Duodenal mucosa (tissue), 2 donors: Measurements from ENCODE around the gene BAG1.

ENCODE experiments used
- H3K27ac ChIP-seq: one replicate; pipeline ENCODE4 v1.7.0; 2013; ENCODE audit warnings: low read depth, low read length
- H3K27me3 ChIP-seq, 2 donors: one replicate each; pipeline ENCODE4 v1.7.0; 2013; ENCODE audit warnings: low read length in 2 of 2, control low read depth in 1 of 2; ENCODE audit not compliant: insufficient read depth in 2 of 2, control insufficient read depth in 1 of 2
- H3K36me3 ChIP-seq, 2 donors: one replicate each; pipeline ENCODE4 v1.7.0; 2013; ENCODE audit warnings: low read length in 2 of 2, control low read depth in 1 of 2; ENCODE audit not compliant: insufficient read depth in 2 of 2, control insufficient read depth in 1 of 2
- H3K4me1 ChIP-seq, 2 donors: one replicate each; pipeline ENCODE4 v1.7.0; 2013; ENCODE audit warnings: low read length in 2 of 2, control low read depth in 1 of 2; ENCODE audit not compliant: insufficient read depth in 2 of 2, control insufficient read depth in 1 of 2
- H3K4me3 ChIP-seq, 2 donors: one replicate each; pipeline ENCODE4 v1.7.0; 2013; ENCODE audit warnings: low read length in 2 of 2, low read depth in 1 of 2
- H3K9ac ChIP-seq, 2 donors: one replicate each; pipeline ENCODE4 v1.7.0; 2013; ENCODE audit warnings: low read length in 2 of 2, low read depth in 1 of 2
- H3K9me3 ChIP-seq, 2 donors: one replicate each; pipeline ENCODE4 v1.7.0; 2013; ENCODE audit warnings: low read length in 2 of 2, control low read depth in 1 of 2; ENCODE audit not compliant: control insufficient read depth in 1 of 2

The BAG1 gene

GRCh38 chr9:33233626-33234342 lies 30.7 kb downstream of the BAG1 start:
- H3K27me3 ChIP-seq: no peaks in the 10 kb centered on the region
- H3K9me3 ChIP-seq: no peaks in the 10 kb centered on the region
- H3K36me3 ChIP-seq: no peaks in the 10 kb centered on the region
- H3K9ac ChIP-seq: peak overlapping the region; percentile 22 to 62
- H3K4me1 ChIP-seq: peaks cover 15 to 36% of the 10 kb centered on the region in 2 donors
- H3K27ac ChIP-seq: peak overlapping the region; percentile 74
- no peak overlapping the region for H3K4me3 ChIP-seq

DNA sequence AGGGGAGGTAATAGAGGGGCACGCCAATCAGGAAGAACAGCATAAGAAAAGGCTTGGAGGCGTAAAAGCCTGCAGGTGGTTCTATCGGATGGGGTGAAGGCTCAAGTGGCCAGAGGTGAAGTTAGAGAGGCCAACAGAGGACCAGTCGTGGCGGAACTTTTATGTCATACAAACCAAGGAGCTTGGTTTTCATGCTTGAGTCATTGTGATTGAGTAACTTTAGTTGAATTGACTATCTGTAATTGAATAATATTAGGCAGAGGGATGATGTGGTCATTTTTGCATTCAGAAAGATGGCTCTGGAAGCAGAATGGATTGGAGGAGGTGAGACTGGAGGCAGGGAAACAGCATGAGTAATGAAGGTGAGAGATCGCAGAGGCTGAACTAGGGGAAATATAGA lies 31.7 kb downstream of the BAG1 start:
- Histone ChIP-seq H3K4me1 (peaks cover 15 to 38% of the 10 kb centered on the region in 2 donors), H3K27ac (no peak overlapping the region), H3K36me3 (no peaks in the 10 kb centered on the region), H3K4me3 (no peak overlapping the region), H3K27me3 (no peaks in the 10 kb centered on the region), H3K9ac (no peak overlapping the region), H3K9me3 (no peaks in the 10 kb centered on the region)

DNA sequence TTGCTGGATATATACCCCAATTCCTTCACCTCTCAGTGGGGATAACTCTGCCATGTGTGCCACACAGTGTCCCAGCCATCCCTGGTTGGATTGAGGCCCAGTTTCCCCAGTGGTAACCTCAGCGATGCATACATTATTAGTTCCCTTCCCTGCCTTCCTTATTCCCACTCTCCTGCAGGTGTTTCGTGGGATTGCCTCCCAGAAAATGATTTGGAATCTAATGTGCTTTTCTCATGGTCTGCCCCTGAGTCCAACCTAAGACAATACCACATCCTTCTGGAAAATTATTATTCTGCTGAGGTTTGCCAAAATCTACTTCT lies 32.9 kb downstream of the BAG1 start:
- Histone ChIP-seq H3K4me1 (peaks cover 15 to 38% of the 10 kb centered on the region in 2 donors), H3K27ac (no peak overlapping the region)

DNA sequence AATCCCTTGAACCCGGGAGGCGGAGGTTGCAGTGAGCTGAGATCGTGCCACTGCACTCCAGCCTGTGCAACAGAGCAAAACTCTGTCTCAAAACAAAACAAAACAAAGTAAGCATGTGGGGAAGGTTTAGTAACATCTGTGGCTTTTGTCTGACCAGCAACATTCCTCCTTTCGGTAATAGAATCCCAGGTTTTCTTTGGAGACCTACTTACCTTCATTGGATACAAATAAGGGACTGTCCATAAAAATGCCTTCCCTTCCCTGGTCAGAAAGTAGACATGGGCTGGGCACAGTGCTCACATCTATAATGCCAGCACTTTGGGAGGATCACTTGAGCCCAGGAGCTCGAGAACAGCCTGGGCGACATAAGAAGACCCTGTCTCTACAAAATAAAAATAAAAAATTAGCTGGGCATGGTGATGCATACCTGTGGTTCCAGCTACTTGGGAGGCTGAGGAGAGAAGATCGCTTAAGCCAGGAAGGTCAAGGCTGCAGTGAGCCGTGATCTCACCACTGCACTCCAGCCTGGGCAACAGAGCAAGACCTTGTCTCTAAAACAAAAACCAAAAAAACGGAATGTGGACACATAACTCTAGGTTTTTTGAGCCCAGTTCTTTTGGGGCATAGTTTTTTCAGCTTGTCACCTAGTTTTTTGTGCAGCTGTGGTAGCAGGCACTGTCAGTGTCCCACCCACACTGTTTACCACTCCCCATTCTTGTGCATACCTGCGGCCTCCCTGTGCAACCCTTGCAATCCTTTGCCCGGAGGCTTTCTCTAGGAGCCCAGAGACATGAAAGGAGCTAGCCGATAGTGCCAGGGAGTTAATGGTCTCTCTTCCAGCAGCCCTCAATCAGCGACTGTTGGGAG lies 33.5 kb downstream of the BAG1 start:
- Histone ChIP-seq H3K9ac (no peak overlapping the region), H3K4me3 (no peak overlapping the region), H3K36me3 (no peaks in the 10 kb centered on the region), H3K4me1 (peaks cover 16 to 38% of the 10 kb centered on the region in 2 donors), H3K27ac (no peak overlapping the region), H3K9me3 (no peaks in the 10 kb centered on the region), H3K27me3 (no peaks in the 10 kb centered on the region)

More for the DNA sequence above, 32.9 kb downstream of the BAG1 start:
- Histone ChIP-seq H3K36me3 (no peaks in the 10 kb centered on the region), H3K9me3 (no peaks in the 10 kb centered on the region), H3K4me3 (no peak overlapping the region), H3K9ac (no peak overlapping the region), H3K27me3 (no peaks in the 10 kb centered on the region)

DNA sequence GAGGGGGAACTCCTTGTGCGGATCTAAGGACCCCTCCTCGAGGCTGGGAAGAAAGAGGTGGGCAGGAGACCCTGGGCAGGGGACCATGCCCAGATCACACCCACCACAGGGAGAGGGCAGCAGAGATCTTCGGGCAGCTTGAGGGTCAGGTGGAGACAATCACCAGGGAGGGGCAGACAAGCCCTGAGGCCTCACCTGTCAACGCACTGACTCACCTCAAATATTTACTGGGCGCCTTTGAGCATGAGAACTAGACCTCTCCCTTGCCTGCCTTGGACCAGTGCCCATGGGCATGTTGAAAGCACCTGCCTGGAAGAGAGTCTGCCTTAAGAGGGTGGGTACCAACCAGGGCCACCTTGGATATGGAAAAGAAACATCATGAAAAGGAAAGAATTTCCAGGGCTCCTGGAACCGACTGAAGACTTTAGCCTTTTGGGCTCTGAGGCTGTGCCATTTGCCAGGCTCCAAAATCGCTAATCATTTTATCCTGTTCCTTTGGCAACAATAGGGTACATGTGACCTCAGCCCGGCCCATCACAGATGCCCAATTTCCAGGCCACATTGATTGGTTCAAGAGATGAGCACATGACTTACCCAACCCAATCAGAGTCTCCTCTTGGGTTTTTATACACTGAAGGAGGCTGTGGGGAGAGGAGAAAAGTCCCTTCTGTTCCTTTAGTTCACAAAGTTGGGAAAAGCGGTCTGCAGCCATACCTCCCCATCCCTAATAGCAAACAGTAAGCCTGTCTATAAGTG lies 35.0 kb downstream of the BAG1 start:
- no peaks in the 10 kb centered on the region for H3K36me3 ChIP-seq
- H3K27me3 ChIP-seq: no peaks in the 10 kb centered on the region
- H3K9me3 ChIP-seq: no peaks in the 10 kb centered on the region
- peak overlapping the region; percentile 14 for H3K27ac ChIP-seq
- H3K4me1 ChIP-seq: peaks cover 16 to 34% of the 10 kb centered on the region in 2 donors
- no peak overlapping the region for H3K4me3 ChIP-seq
- H3K9ac ChIP-seq: peak overlapping the region in 1 of 2 donors; percentile 12

GRCh38 chr9:33228606-33229005 lies 35.9 kb downstream of the BAG1 start:
- no peaks in the 10 kb centered on the region for H3K27me3 ChIP-seq
- no peaks in the 10 kb centered on the region for H3K36me3 ChIP-seq
- no peaks in the 10 kb centered on the region for H3K9me3 ChIP-seq
- H3K27ac ChIP-seq: no peak overlapping the region
- no peak overlapping the region for H3K4me3 ChIP-seq
- peak overlapping the region in 1 of 2 donors; percentile 12 for H3K9ac ChIP-seq
- H3K4me1 ChIP-seq: peaks cover 9 to 25% of the 10 kb centered on the region in 2 donors

GRCh38 chr9:33227741-33228140 lies 36.8 kb downstream of the BAG1 start:
- Histone ChIP-seq H3K27me3 (no peaks in the 10 kb centered on the region), H3K9me3 (no peaks in the 10 kb centered on the region), H3K9ac (no peak overlapping the region), H3K27ac (no peak overlapping the region), H3K4me1 (peaks cover 8 to 19% of the 10 kb centered on the region in 2 donors), H3K4me3 (no peak overlapping the region), H3K36me3 (no peaks in the 10 kb centered on the region)

DNA sequence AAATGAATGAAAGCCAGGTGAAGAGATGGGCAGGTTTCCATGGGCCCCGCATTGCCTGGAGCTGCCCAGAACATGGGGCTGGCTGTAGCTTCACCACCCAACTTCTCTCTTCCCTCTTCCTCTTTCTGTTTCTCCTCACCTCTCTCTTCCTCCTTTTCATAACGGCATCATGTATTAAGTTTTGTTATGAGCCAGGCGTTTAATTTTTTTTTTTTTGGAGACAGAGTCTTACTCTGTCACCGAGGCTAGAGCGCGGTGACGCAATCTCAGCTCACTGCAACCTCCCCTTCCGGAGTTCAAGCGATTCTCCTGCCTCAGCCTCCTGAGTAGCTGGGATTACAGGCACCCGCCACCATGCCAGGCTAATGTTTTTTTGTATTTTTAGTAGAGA lies 37.5 kb downstream of the BAG1 start:
- Histone ChIP-seq H3K36me3 (no peaks in the 10 kb centered on the region), H3K9ac (no peak overlapping the region), H3K27me3 (no peaks in the 10 kb centered on the region), H3K4me3 (no peak overlapping the region), H3K9me3 (no peaks in the 10 kb centered on the region), H3K27ac (no peak overlapping the region), H3K4me1 (peaks cover 8 to 19% of the 10 kb centered on the region in 2 donors)

DNA sequence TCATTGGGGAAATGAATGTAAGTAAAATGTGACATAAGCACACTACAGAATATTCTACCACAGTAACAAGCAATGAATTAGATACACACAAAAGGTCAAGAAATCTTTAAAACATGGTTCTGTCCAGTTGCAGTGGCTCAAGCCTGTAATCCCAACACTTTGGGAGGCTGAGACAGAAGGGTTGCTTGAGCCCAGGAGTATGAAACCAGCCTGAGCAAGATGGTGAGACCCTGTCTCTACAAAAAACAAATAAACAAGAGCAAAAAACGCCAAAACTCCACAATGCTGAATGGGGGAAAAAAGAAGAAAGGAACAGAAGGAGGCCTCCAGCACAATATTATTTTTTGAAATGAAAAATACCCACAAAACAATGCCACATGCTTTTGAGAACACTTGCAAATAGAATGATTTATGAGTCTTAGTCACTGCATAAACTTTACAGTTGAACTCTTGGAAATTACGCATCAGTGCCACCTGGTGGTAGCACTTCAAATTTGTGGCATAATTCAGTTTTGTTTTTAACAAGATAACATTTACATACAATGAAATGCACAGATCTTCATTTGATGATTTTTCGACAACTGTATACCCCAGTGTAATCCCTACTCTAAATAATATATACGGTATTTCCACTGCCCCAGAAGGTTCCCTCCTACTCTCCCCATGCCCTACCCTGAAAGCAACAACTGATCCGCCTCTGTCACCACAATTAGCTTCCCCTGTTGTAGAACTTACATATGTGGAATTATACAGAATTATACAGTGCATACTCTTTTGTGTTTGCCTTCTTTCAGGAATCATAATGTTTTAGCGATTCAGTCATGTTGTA lies 39.0 kb downstream of the BAG1 start:
- Histone ChIP-seq H3K9ac (no peak overlapping the region), H3K27ac (no peak overlapping the region), H3K4me3 (no peak overlapping the region), H3K36me3 (no peaks in the 10 kb centered on the region), H3K9me3 (no peaks in the 10 kb centered on the region), H3K4me1 (peaks cover 8 to 22% of the 10 kb centered on the region in 2 donors), H3K27me3 (no peaks in the 10 kb centered on the region)
